ENCODE data around the gene SLC25A4. TPM values are rescaled to one million over a fixed set of nuclear protein-coding genes. Genes with fewer than 3 reads are reported as not detected.
A peak's percentile ranks its signal among the peaks of the same experiment; 100 is the strongest.

SLC25A4 gene
- total RNA-seq, 1 donor from 2014 or later, result 27.7 TPM

DNA sequence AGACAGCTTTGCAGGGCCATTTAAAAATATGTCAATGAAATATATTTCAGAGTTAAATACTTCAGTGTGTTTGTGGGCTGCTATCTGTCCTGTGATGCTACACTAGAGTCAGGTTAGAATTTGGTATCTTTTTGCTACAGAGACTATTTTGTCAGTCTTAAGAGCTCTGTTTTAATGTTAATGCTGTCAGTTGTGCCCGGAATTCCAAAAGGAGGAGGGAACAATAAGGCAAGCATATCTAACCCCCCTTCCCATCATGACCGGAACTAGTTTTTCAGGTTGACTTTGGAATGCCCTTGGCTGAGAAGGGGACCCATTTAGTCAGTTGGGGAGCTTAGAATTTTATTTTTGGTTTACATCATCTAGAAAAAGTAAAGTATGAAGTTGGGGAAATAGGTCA lies 34.9 kb upstream of the SLC25A4 start:
- TF ChIP-seq, protein P1, sequence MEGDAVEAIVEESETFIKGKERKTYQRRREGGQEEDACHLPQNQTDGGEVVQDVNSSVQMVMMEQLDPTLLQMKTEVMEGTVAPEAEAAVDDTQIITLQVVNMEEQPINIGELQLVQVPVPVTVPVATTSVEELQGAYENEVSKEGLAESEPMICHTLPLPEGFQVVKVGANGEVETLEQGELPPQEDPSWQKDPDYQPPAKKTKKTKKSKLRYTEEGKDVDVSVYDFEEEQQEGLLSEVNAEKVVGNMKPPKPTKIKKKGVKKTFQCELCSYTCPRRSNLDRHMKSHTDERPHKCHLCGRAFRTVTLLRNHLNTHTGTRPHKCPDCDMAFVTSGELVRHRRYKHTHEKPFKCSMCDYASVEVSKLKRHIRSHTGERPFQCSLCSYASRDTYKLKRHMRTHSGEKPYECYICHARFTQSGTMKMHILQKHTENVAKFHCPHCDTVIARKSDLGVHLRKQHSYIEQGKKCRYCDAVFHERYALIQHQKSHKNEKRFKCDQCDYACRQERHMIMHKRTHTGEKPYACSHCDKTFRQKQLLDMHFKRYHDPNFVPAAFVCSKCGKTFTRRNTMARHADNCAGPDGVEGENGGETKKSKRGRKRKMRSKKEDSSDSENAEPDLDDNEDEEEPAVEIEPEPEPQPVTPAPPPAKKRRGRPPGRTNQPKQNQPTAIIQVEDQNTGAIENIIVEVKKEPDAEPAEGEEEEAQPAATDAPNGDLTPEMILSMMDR (IDR thresholded peaks at IDR 0.05), result no peak
- Mint-ChIP-seq H3K4me1 (ENCODE audit: unreplicated experiment) (peaks cover 14% of the 10 kb centered on the region), H3K4me3 (ENCODE audit: unreplicated experiment) (no peak overlapping the region), H3K36me3 (ENCODE audit: unreplicated experiment) (no peaks in the 10 kb centered on the region), H3K27ac (ENCODE audit: unreplicated experiment) (no peak overlapping the region), H3K9me3 (ENCODE audit: unreplicated experiment) (no peaks in the 10 kb centered on the region), H3K27me3 (ENCODE audit: unreplicated experiment) (peaks cover 29% of the 10 kb centered on the region)
- no peak for DNase-seq (ENCODE audit: extremely low spot score, unreplicated experiment)

DNA sequence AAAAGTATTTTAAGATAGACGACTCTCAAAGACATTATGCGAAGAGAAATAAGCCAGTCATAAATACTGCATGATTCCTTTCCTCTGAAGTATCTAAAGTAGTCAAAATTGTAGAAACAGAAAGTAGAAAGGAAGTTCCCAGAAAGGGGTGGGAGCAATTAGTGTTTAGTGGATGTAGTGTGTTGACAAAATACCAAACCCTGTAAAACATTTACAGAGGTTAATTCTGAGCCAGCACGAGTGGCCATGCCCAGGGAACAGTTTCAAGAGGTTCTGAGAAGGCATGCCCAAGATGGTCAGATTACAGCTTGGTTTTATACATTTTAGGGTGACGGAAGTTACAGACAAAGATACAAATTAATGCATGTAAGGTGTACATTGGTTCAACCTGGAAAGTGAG lies 34.4 kb upstream of the SLC25A4 start:
- DNase-seq (ENCODE audit: extremely low spot score, unreplicated experiment), result no peak
- Mint-ChIP-seq H3K27ac (ENCODE audit: unreplicated experiment) (no peak overlapping the region), H3K36me3 (ENCODE audit: unreplicated experiment) (no peaks in the 10 kb centered on the region), H3K4me3 (ENCODE audit: unreplicated experiment) (no peak overlapping the region), H3K9me3 (ENCODE audit: unreplicated experiment) (no peaks in the 10 kb centered on the region), H3K27me3 (ENCODE audit: unreplicated experiment) (peaks cover 25% of the 10 kb centered on the region), H3K4me1 (ENCODE audit: unreplicated experiment) (peaks cover 18% of the 10 kb centered on the region)
- TF ChIP-seq, protein P1 (IDR thresholded peaks at IDR 0.05), result no peak

DNA sequence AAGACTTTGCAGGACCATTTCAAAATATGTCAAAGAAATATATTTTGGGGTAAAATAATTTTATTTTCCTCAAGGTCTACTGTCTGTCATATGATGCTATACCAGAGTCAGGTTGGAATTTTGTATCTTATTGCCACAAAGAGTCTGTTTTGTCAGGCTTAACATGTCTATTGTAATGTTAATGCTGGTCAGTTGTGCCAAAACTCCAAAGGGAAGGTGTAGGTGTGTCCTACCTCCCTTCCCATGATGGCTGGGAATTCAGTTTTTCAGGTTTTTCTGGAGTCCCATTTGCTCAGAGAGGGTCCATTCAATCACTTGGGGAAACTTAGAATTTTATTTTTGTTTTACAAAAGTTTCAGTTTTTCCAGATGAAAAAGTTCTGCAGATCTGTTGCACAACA lies 33.3 kb upstream of the SLC25A4 start:
- H3K27ac Mint-ChIP-seq (ENCODE audit: unreplicated experiment), result no peak overlapping the region
- H3K27me3 Mint-ChIP-seq (ENCODE audit: unreplicated experiment), result peaks cover 17% of the 10 kb centered on the region
- TF ChIP-seq, protein P1 (IDR thresholded peaks at IDR 0.05), result no peak
- no peaks in the 10 kb centered on the region for H3K36me3 Mint-ChIP-seq (ENCODE audit: unreplicated experiment)
- DNase-seq (ENCODE audit: extremely low spot score, unreplicated experiment), result no peak
- no peaks in the 10 kb centered on the region for H3K9me3 Mint-ChIP-seq (ENCODE audit: unreplicated experiment)
- H3K4me1 Mint-ChIP-seq (ENCODE audit: unreplicated experiment), result peaks cover 18% of the 10 kb centered on the region
- H3K4me3 Mint-ChIP-seq (ENCODE audit: unreplicated experiment), result no peak overlapping the region

DNA sequence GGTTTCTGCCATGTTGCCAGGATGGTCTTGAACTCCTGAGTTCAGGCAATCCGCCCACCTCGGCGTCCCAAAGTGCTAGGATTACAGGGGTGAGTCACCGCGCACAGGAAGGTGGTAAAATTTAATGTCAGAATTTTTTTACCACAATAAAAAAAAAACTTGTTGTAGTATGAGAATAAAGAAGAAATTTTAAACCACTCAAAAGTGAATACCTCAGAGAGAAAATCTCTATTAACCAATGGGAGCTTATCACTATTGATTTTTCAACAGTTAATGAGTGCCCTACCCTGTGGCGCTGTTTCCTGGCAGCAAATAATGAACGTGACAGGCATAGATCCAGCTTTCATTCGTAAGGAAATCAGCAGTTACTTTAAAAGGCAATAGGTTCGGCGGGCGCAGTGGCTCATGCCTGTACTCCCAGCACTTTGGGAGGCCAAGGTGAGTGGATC lies 32.7 kb upstream of the SLC25A4 start:
- H3K4me1 Mint-ChIP-seq (ENCODE audit: unreplicated experiment), result peaks cover 18% of the 10 kb centered on the region
- DNase-seq (ENCODE audit: extremely low spot score, unreplicated experiment), result no peak

DNA sequence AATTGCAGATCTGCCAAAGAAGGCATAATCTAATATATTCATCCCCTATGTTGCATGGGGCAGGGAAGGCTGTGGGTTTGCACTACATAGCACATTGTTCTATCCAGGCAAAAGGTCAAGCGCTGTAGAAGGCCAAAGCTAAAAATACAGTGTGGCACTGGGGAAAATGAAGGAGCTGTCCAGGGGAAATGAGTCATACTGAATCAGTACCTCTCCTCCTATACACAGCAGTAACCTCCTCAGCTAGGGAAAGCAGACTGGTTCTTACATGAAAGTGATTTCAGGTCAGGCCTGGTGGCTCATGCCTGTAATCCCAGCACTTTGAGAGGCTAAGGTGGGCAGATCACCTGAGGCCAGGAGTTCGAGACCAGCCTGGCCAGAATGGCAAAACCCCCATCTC lies 31.0 kb upstream of the SLC25A4 start:
- H3K9me3 Mint-ChIP-seq (ENCODE audit: unreplicated experiment), result no peaks in the 10 kb centered on the region
- TF ChIP-seq, protein P1 (IDR thresholded peaks at IDR 0.05), result no peak
- peaks cover 11% of the 10 kb centered on the region for H3K27me3 Mint-ChIP-seq (ENCODE audit: unreplicated experiment)
- no peak for DNase-seq (ENCODE audit: extremely low spot score, unreplicated experiment)
- no peaks in the 10 kb centered on the region for H3K36me3 Mint-ChIP-seq (ENCODE audit: unreplicated experiment)
- peak overlapping the region; percentile 77 for H3K27ac Mint-ChIP-seq (ENCODE audit: unreplicated experiment)
- no peak overlapping the region for H3K4me3 Mint-ChIP-seq (ENCODE audit: unreplicated experiment)
- peaks cover 23% of the 10 kb centered on the region for H3K4me1 Mint-ChIP-seq (ENCODE audit: unreplicated experiment)

More for the DNA sequence above, 32.7 kb upstream of the SLC25A4 start:
- Mint-ChIP-seq H3K36me3 (ENCODE audit: unreplicated experiment) (no peaks in the 10 kb centered on the region), H3K4me3 (ENCODE audit: unreplicated experiment) (no peak overlapping the region), H3K27ac (ENCODE audit: unreplicated experiment) (no peak overlapping the region), H3K9me3 (ENCODE audit: unreplicated experiment) (no peaks in the 10 kb centered on the region), H3K27me3 (ENCODE audit: unreplicated experiment) (peaks cover 17% of the 10 kb centered on the region)
- TF ChIP-seq, protein P1 (IDR thresholded peaks at IDR 0.05), result no peak
